GM12878 (cell line): ENCODE data around the gene ARL15. TPM values are rescaled to one million over a fixed set of nuclear protein-coding genes. Genes with fewer than 3 reads are reported as not detected.

ENCODE experiments used
- ATAC-seq: fragments of 200-7000 bp; cut with Tn5 transposase; 3 replicates; pipeline ENCODE4 v1.9.1; 2020; ENCODE audit warnings: mild to moderate bottlenecking, moderate library complexity
- BruUV-seq: library from RNA; stranded (reverse); fragments of 400-500 nt; replicated peaks from 2 replicates; lab custom pipeline; 2021; lab: Mats Ljungman, UMichigan
- CTCF ChIA-PET: fragments of 300-600 bp; sonication (Branson Sonifier 250); formaldehyde crosslinking; extraction: SDS; loops from one replicate; lab custom pipeline; 2021; ENCODE audit warnings: inconsistent platforms; lab: Yijun Ruan, JAX
- POLR2A ChIA-PET: fragments of 350-600 bp; formaldehyde crosslinking; extraction: SDS; loops from one replicate; lab custom pipeline; 2021; ENCODE audit warnings: inconsistent platforms; lab: Charles Lee
- RAD21 ChIA-PET: fragments of 300-600 bp; sonication (Branson Sonifier 250); formaldehyde crosslinking; loops from one replicate; lab custom pipeline; 2023; ENCODE audit warnings: antibody characterized with exemption; ENCODE audit not compliant: unreplicated experiment; lab: Charles Lee
- SMC1A ChIA-PET: fragments of 300-600 bp; sonication (Branson Sonifier 250); formaldehyde crosslinking; loops from one replicate; lab custom pipeline; 2023; ENCODE audit not compliant: unreplicated experiment, uncharacterized antibody; lab: Charles Lee
- DNase-seq: peaks from one replicate; pipeline ENCODE4 v3.0.0-alpha.2; 2011; ENCODE audit warnings: low read depth, low spot score
- FAIRE-seq: peaks from 3 replicates; lab custom pipeline; 2011; peaks lifted over from hg19 to GRCh38; lab: Jason Lieb, UNC
- H2AFZ ChIP-seq: 2 replicates; pipeline ENCODE4 v1.6.0; 2011; ENCODE audit warnings: low read depth, low read length, control low read depth; ENCODE audit not compliant: control insufficient read depth
- H3K27ac ChIP-seq: 2 replicates; pipeline ENCODE4 v1.5.1; 2011; ENCODE audit warnings: control low read depth; ENCODE audit not compliant: control insufficient read depth, insufficient read depth
- H3K27me3 ChIP-seq, 2 experiments: replicated peaks in 1 of 2; 2 replicates each; pipeline versions ENCODE4 v1.6.0 to v1.6.1; 2011; ENCODE audit warnings: low read length in 1 of 2; ENCODE audit not compliant: control insufficient read depth in 2 of 2, insufficient read depth in 2 of 2
- H3K36me3 ChIP-seq, 2 experiments: 2 replicates each; pipeline ENCODE4 v1.5.1; 2011; ENCODE audit warnings: low read length in 1 of 2; ENCODE audit not compliant: control insufficient read depth in 2 of 2, insufficient read depth in 2 of 2
- H3K4me1 ChIP-seq: 2 replicates; pipeline ENCODE4 v1.6.1; 2011; ENCODE audit warnings: mild to moderate bottlenecking, low read length, moderate library complexity, mixed read lengths; ENCODE audit not compliant: control insufficient read depth, insufficient read depth
- H3K4me2 ChIP-seq: 2 replicates; pipeline ENCODE4 v1.6.0; 2011; ENCODE audit warnings: control low read depth; ENCODE audit not compliant: control insufficient read depth, insufficient read depth
- H3K4me3 ChIP-seq: fragments of 200-600 bp; sonication (generic); 2 replicates; pipeline ENCODE4 v1.5.1; 2016
- H3K79me2 ChIP-seq: 2 replicates; pipeline ENCODE4 v1.6.0; 2011; ENCODE audit warnings: low read length; ENCODE audit not compliant: control insufficient read depth, insufficient read depth
- H3K9ac ChIP-seq: 2 replicates; pipeline ENCODE4 v1.8.0; 2011; ENCODE audit warnings: low read length, control low read depth, mixed read lengths; ENCODE audit not compliant: control insufficient read depth, insufficient read depth
- H3K9me3 ChIP-seq: replicated peaks from 3 replicates; pipeline ENCODE4 v1.5.1; 2011; ENCODE audit warnings: mild to moderate bottlenecking, low read length; ENCODE audit not compliant: control insufficient read depth, insufficient read depth
- H4K20me1 ChIP-seq: 2 replicates; pipeline ENCODE4 v1.6.0; 2011; ENCODE audit not compliant: control insufficient read depth, insufficient read depth
- CREB1 ChIP-seq: IDR thresholded peaks from 2 replicates; pipeline ENCODE4 v1.6.1; 2012; ENCODE audit warnings: low read depth, mild to moderate bottlenecking, inconsistent platforms
- HSF1 ChIP-seq: fragments of 150-350 bp; IDR thresholded peaks from 2 replicates; pipeline ENCODE4 v1.6.1; 2014; ENCODE audit warnings: mild to moderate bottlenecking, low read depth, low read length
- MEF2A ChIP-seq: IDR thresholded peaks from 2 replicates; pipeline ENCODE4 v1.6.1; 2011; ENCODE audit warnings: low read depth, mild to moderate bottlenecking, low read length, moderate library complexity; ENCODE audit not compliant: insufficient read depth
- RUNX3 ChIP-seq: IDR thresholded peaks from 2 replicates; pipeline ENCODE4 v1.6.1; 2012; ENCODE audit warnings: low read length, inconsistent platforms
- SMAD1 ChIP-seq: fragments of 450-650 bp; IDR thresholded peaks from 2 replicates; pipeline ENCODE4 v1.6.1; 2018; ENCODE audit warnings: mild to moderate bottlenecking, low read depth; ENCODE audit not compliant: partially characterized antibody
- WGBS: methylation state at CpG from one replicate; pipeline ENCODE4 v1.1.6; 2016; ENCODE audit warnings: low lambda C conversion rate; ENCODE audit not compliant: insufficient replicate concordance, insufficient coverage; ENCODE audit errors: missing lambda C conversion rate; 5-methylcytosine and 5-hydroxymethylcytosine counted together
- in situ Hi-C: fragments of 300-500 bp; cut with MboI; formaldehyde crosslinking; loops from 9 replicates; pipeline ENCODE4 v1.14.3; 2018; ENCODE audit warnings: mixed read lengths
- intact Hi-C: fragments of 100-400 bp; cut with micrococcal nuclease; formaldehyde crosslinking; loops from one replicate; pipeline ENCODE4 v1.14.2; 2022; ENCODE audit not compliant: unreplicated experiment
- polyA plus RNA-seq, 11 experiments: library from polyadenylated mRNA; depleted of rRNA in 4 of 11; unstranded in 6 of 11; stranded (reverse) in 5 of 11; fragments of >200 nt; fragmentation: Nextera tagmentation in 4 of 11; fragmentation: Illumina TruSeq in 1 of 11; extraction: Ambion mirVana in 4 of 11; extraction: Trizol in 1 of 11; gene quantifications; 1 replicate in 1 of 11; 2 replicates in 10 of 11; pipeline versions ENCODE4 v1.2.1 to v1.2.3, GENCODE V29; 2011 to 2016; ENCODE audit warnings: inconsistent platforms in 2 of 11, missing spikeins in 2 of 11, low read depth in 1 of 11
- total RNA-seq, 4 experiments: library from RNA; depleted of rRNA in 3 of 4; stranded (reverse); fragments of >200 nt in 3 of 4; fragmentation: Illumina TruSeq in 1 of 4; extraction: Trizol in 1 of 4; gene quantifications; 2 replicates each; pipeline versions ENCODE4 v1.2.1 to v1.2.3, GENCODE V29; 2013 to 2021

Gene ARL15
- total and polyA plus RNA-seq, 10 of the 15 experiments (the other 5 are each of a cell fraction or from before 2014, with no cell fraction given), result 3.6 to 11.0 (median 7.7) TPM

GRCh38 chr5:54021431-54022164 is 288.8 kb downstream of the ARL15 start:
- Histone ChIP-seq H3K27ac (no peak overlapping the region), H3K4me3 (no peak overlapping the region), H3K4me2 (no peak overlapping the region), H3K79me2 (no peaks in the 10 kb centered on the region)
- no peak for DNase-seq
- TF ChIP-seq RUNX3 (peak; percentile 42; the same call in 1 of the 2 replicates), SMAD1 (no peak)
- TF ChIP-seq, all 136 proteins: peak for 1
- H3K27me3 ChIP-seq, result no peaks in the 10 kb centered on the region
- ATAC-seq (no peak), FAIRE-seq (no peak)
- no peaks in the 10 kb centered on the region for H3K4me1 ChIP-seq
- ChIA-PET POLR2A (no interaction called here), RAD21 (no interaction called here), SMC1A (no interaction called here), CTCF (interaction anchor here (0.5 kb wide), 1 partner anchor 469 kb away, joined by 3 read pairs; no protein-coding TSS in a partner anchor)
- in situ Hi-C loops, result no loop called here
- no TSS peak for BruUV-seq
- no peak overlapping the region for H2AFZ ChIP-seq
- no peaks in the 10 kb centered on the region for H3K36me3 ChIP-seq
- 49% methylated on average over 5 of the region's 5 CpGs for WGBS
- H4K20me1 ChIP-seq, result no peaks in the 10 kb centered on the region
- H3K9me3 ChIP-seq, result no peaks in the 10 kb centered on the region
- intact Hi-C loops, result no loop called here
- H3K9ac ChIP-seq, result no peak overlapping the region

- no peaks in the 10 kb centered on the region for H3K27me3 ChIP-seq
- FAIRE-seq (no peak), DNase-seq (no peak), ATAC-seq (no peak)
- no peaks in the 10 kb centered on the region for H3K36me3 ChIP-seq
- SMC1A ChIA-PET, result no interaction called here
- no peak overlapping the region for H3K4me3 ChIP-seq
- BruUV-seq, result no TSS peak
- in situ Hi-C loops (no loop called here), intact Hi-C loops (no loop called here)
- TF ChIP-seq CREB1, result no peak
- TF ChIP-seq MEF2A, result no peak
- no peak for TF ChIP-seq HSF1
- no peaks in the 10 kb centered on the region for H3K79me2 ChIP-seq
- CTCF ChIA-PET, result no interaction called here
- no peak overlapping the region for H2AFZ ChIP-seq
- no peak overlapping the region for H3K27ac ChIP-seq
- H3K9ac ChIP-seq, result no peak overlapping the region
- WGBS, result 97% methylated on average over 3 of the region's 3 CpGs
- POLR2A ChIA-PET, result no interaction called here
- RAD21 ChIA-PET, result no interaction called here
- no peak overlapping the region for H3K4me2 ChIP-seq
- no peaks in the 10 kb centered on the region; the same call in 2 of the 3 replicates for H3K9me3 ChIP-seq
- H3K4me1 ChIP-seq, result no peaks in the 10 kb centered on the region
- no peaks in the 10 kb centered on the region for H4K20me1 ChIP-seq
Measured at GRCh38 chr5:54018438-54018837, 291.9 kb downstream of the ARL15 start.
